B cell (primary cell): Measurements from ENCODE around the gene KCNS1. TPM values are rescaled to one million over a fixed set of nuclear protein-coding genes. Genes with fewer than 3 reads are reported as not detected.

ENCODE experiments used
- ATAC-seq: fragments of 200-7000 bp; cut with Tn5 transposase; one replicate; pipeline ENCODE4 v1.10.0; 2021; ENCODE audit warnings: low read depth, mild to moderate bottlenecking, moderate number of reproducible peaks, moderate library complexity
- CTCF ChIA-PET: fragments of 350-600 bp; sonication (Branson Sonifier 250); formaldehyde crosslinking; loops from one replicate; lab custom pipeline; 2021; ENCODE audit warnings: antibody characterized with exemption, inconsistent platforms; lab: Charles Lee
- POLR2A ChIA-PET: fragments of 350-600 bp; sonication (Branson Sonifier 250); formaldehyde crosslinking; loops from one replicate; lab custom pipeline; 2021; ENCODE audit warnings: antibody characterized with exemption; lab: Charles Lee
- DNase-seq: peaks from one replicate; pipeline ENCODE4 v3.0.0; 2013
- H2AFZ ChIP-seq: 2 replicates; pipeline ENCODE4 v1.6.1; 2012; ENCODE audit warnings: mild to moderate bottlenecking, low read depth, low read length; ENCODE audit not compliant: insufficient read depth, poor library complexity, severe bottlenecking
- H3K27ac ChIP-seq, 2 donors: 1 replicate in 1 of 2; 2 replicates in 1 of 2; pipeline ENCODE4 v1.5.1; 2012 to 2013; ENCODE audit warnings: low read length in 2 of 2, mild to moderate bottlenecking in 2 of 2, moderate library complexity in 1 of 2
- H3K27me3 ChIP-seq, 4 experiments: fragments of 200-600 bp in 1 of 4; sonication (generic) in 1 of 4; replicated peaks in 1 of 4; 1 replicate in 2 of 4; 2 replicates in 2 of 4; pipeline versions ENCODE4 v1.6.1 to v1.7.0; 2013 to 2016; ENCODE audit warnings: low read length in 3 of 4, mild to moderate bottlenecking in 2 of 4, mixed read lengths in 1 of 4, moderate library complexity in 1 of 4; ENCODE audit not compliant: insufficient read depth in 4 of 4, control insufficient read depth in 3 of 4; ENCODE audit errors: control extremely low read depth in 1 of 4
- H3K36me3 ChIP-seq, 2 experiments: replicated peaks in 1 of 2; 1 replicate in 1 of 2; 2 replicates in 1 of 2; pipeline versions ENCODE4 v1.6.1 to v1.7.1; 2013; ENCODE audit warnings: low read length in 1 of 2; ENCODE audit not compliant: insufficient read depth in 2 of 2, control insufficient read depth in 1 of 2; ENCODE audit errors: control extremely low read depth in 1 of 2, extremely low read depth in 1 of 2
- H3K4me1 ChIP-seq, 2 donors: fragments of 200-600 bp in 1 of 2; sonication (generic) in 1 of 2; 1 replicate in 1 of 2; 2 replicates in 1 of 2; pipeline versions ENCODE4 v1.5.1 to v1.6.1; 2013 to 2017; ENCODE audit warnings: low read length in 2 of 2; ENCODE audit not compliant: control insufficient read depth in 2 of 2, insufficient read depth in 2 of 2
- H3K4me2 ChIP-seq: replicated peaks from 2 replicates; pipeline ENCODE3; 2012; ENCODE audit warnings: mild to moderate bottlenecking, low read depth, low read length; ENCODE audit not compliant: poor library complexity, severe bottlenecking
- H3K4me3 ChIP-seq, 5 experiments: fragments of 200-600 bp in 1 of 5; sonication (generic) in 1 of 5; 1 replicate in 3 of 5; 2 replicates in 2 of 5; pipeline versions ENCODE4 v1.5.1 to v1.7.0; 2011 to 2016; ENCODE audit warnings: low read length in 4 of 5, mild to moderate bottlenecking in 4 of 5, low read depth in 2 of 5, control low read depth in 1 of 5, moderate library complexity in 1 of 5; ENCODE audit not compliant: insufficient read depth in 1 of 5; ENCODE audit errors: control extremely low read depth in 1 of 5, extremely low read depth in 1 of 5
- H3K79me2 ChIP-seq: fragments of 200-600 bp; sonication (generic); one replicate; pipeline ENCODE4 v1.6.0; 2016; ENCODE audit warnings: low read length; ENCODE audit not compliant: control insufficient read depth, insufficient read depth
- H3K9ac ChIP-seq: fragments of 200-600 bp; sonication (generic); 2 replicates; pipeline ENCODE4 v1.6.1; 2017; ENCODE audit warnings: mild to moderate bottlenecking, low read length, moderate library complexity
- H3K9me3 ChIP-seq, 3 donors: one replicate each; pipeline versions ENCODE4 v1.6.1 to v1.7.1; 2013; ENCODE audit warnings: low read length in 2 of 3; ENCODE audit not compliant: control insufficient read depth in 2 of 3, insufficient read depth in 1 of 3; ENCODE audit errors: control extremely low read depth in 1 of 3
- H4K20me1 ChIP-seq: 2 replicates; pipeline ENCODE4 v1.6.0; 2012; ENCODE audit warnings: mild to moderate bottlenecking, low read length; ENCODE audit not compliant: insufficient read depth, control insufficient read depth, poor library complexity, severe bottlenecking
- H3K27ac Mint-ChIP-seq: one replicate; pipeline ENCODE4 v1.8.0; 2021; ENCODE audit warnings: mixed read lengths
- H3K27me3 Mint-ChIP-seq: one replicate; pipeline ENCODE4 v1.8.0; 2021; ENCODE audit warnings: mixed read lengths
- H3K4me1 Mint-ChIP-seq: one replicate; pipeline ENCODE4 v1.8.0; 2021; ENCODE audit warnings: mixed read lengths
- H3K4me3 Mint-ChIP-seq: one replicate; pipeline ENCODE4 v1.8.0; 2021; ENCODE audit warnings: mixed read lengths
- H3K9me3 Mint-ChIP-seq: one replicate; pipeline ENCODE4 v1.8.0; 2022; ENCODE audit warnings: mixed read lengths; ENCODE audit not compliant: insufficient read depth
- CTCF ChIP-seq: fragments of 200-600 bp; IDR thresholded peaks from one replicate; pipeline ENCODE4 v1.8.0; 2022; ENCODE audit warnings: antibody characterized with exemption, mild to moderate bottlenecking
- EZH2 ChIP-seq: IDR thresholded peaks from 2 replicates; pipeline ENCODE4 v1.6.1; 2012; ENCODE audit warnings: borderline replicate concordance, low read depth, mild to moderate bottlenecking, moderate library complexity, low read length; ENCODE audit not compliant: insufficient read depth, poor library complexity, severe bottlenecking
- WGBS: methylation state at CpG from one replicate; pipeline ENCODE4 v1.1.5; 2013; ENCODE audit warnings: missing lambda C conversion rate; ENCODE audit not compliant: insufficient coverage; 5-methylcytosine and 5-hydroxymethylcytosine counted together
- intact Hi-C: fragments of 100-400 bp; cut with micrococcal nuclease; formaldehyde crosslinking; loops from one replicate; pipeline ENCODE4 v1.10.0; 2022
- polyA plus RNA-seq: library from polyadenylated mRNA; depleted of rRNA; stranded (reverse); fragments of >200 nt; gene quantifications from 2 replicates; pipeline ENCODE4 v1.2.3, GENCODE V29; 2012
- total RNA-seq, 2 donors: library from RNA; stranded (reverse); fragments of 120-200 nt in 1 of 2; gene quantifications; 1 replicate in 1 of 2; 2 replicates in 1 of 2; pipeline versions ENCODE4 v1.2.3 to v1.2.4, GENCODE V29; 2013 to 2022

The KCNS1 gene
- total and polyA plus RNA-seq, 2 donors (not counting 1 experiment from before 2014, with no cell fraction given): 0.04 TPM; not detected in 1

- Histone ChIP-seq H3K9ac (no peak overlapping the region), H4K20me1 (no peaks in the 10 kb centered on the region), H3K36me3 (no peaks in the 10 kb centered on the region), H3K4me1 (no peaks in the 10 kb centered on the region), H3K79me2 (no peaks in the 10 kb centered on the region), H3K9me3 (no peaks in the 10 kb centered on the region), H3K27me3 (peaks cover 0 to 4% (median 3%) of the 10 kb centered on the region in 4 experiments), H2AFZ (no peak overlapping the region), H3K4me2 (no peak overlapping the region), H3K27ac (no peak overlapping the region), H3K4me3 (no peak overlapping the region)
- ATAC-seq (no peak), DNase-seq (no peak)
- POLR2A ChIA-PET: no interaction called here
- no peaks in the 10 kb centered on the region for H3K4me1 Mint-ChIP-seq
- WGBS: no CpG with 5 or more reads among the region's 2 CpGs
- H3K9me3 Mint-ChIP-seq: no peaks in the 10 kb centered on the region
- no peak overlapping the region for H3K27ac Mint-ChIP-seq
- intact Hi-C loops: no loop called here
- no peak overlapping the region for H3K4me3 Mint-ChIP-seq
- CTCF ChIA-PET: interaction anchor here (0.9 kb wide), 1 partner anchor 172 kb away, joined by 3 read pairs; no protein-coding TSS in a partner anchor
- peaks cover 35% of the 10 kb centered on the region for H3K27me3 Mint-ChIP-seq
- no peak for TF ChIP-seq CTCF
- TF ChIP-seq EZH2: no peak
These were observed 17.1 kb upstream of the KCNS1 start for GRCh38 chr20:45118028-45118427.

DNA sequence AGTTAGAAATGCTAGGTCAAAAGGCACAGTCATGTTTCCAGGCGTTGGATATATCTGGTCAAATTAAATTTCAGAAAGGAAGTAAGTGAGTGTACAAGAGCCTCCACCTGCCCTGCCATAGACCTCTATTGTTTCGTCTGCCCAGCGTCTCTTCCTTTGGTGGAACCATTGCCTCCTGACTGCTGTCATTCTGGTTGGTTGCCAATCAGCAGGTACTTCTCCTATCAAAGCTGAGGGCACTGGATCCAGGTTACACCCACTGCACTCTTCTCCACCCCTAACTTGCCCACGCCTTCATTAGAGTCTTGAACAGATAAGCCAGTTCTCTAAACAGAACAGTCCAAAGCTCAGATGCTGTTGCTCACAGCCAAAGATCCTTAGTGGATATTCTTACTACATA, 16.7 kb upstream of the KCNS1 start:
- TF ChIP-seq EZH2 (no peak), CTCF (no peak)
- WGBS: 81% methylated on average over 4 of the region's 4 CpGs
- Histone ChIP-seq H3K9me3 (no peaks in the 10 kb centered on the region), H2AFZ (no peak overlapping the region), H3K9ac (no peak overlapping the region), H3K4me3 (no peak overlapping the region), H3K4me1 (no peaks in the 10 kb centered on the region), H3K27me3 (peaks cover 0 to 4% (median 3%) of the 10 kb centered on the region in 4 experiments), H3K79me2 (no peaks in the 10 kb centered on the region), H3K27ac (no peak overlapping the region), H4K20me1 (no peaks in the 10 kb centered on the region), H3K4me2 (no peak overlapping the region), H3K36me3 (no peaks in the 10 kb centered on the region)
- no peak for DNase-seq
- ChIA-PET POLR2A (no interaction called here), CTCF (interaction anchor here (0.9 kb wide), 1 partner anchor 173 kb away, joined by 3 read pairs; no protein-coding TSS in a partner anchor)
- ATAC-seq: no peak
- no peaks in the 10 kb centered on the region for H3K4me1 Mint-ChIP-seq
- H3K9me3 Mint-ChIP-seq: no peaks in the 10 kb centered on the region
- intact Hi-C loops: no loop called here
- no peak overlapping the region for H3K27ac Mint-ChIP-seq
- peaks cover 33% of the 10 kb centered on the region for H3K27me3 Mint-ChIP-seq
- no peak overlapping the region for H3K4me3 Mint-ChIP-seq
